ENCODE data around the gene CEL. TPM values are rescaled to one million over a fixed set of nuclear protein-coding genes. Genes with fewer than 3 reads are reported as not detected.

CEL gene
- total RNA-seq, 4 donors from 2014 or later: 0.27 to 0.46 (median 0.33) TPM; not detected in 1

DNA sequence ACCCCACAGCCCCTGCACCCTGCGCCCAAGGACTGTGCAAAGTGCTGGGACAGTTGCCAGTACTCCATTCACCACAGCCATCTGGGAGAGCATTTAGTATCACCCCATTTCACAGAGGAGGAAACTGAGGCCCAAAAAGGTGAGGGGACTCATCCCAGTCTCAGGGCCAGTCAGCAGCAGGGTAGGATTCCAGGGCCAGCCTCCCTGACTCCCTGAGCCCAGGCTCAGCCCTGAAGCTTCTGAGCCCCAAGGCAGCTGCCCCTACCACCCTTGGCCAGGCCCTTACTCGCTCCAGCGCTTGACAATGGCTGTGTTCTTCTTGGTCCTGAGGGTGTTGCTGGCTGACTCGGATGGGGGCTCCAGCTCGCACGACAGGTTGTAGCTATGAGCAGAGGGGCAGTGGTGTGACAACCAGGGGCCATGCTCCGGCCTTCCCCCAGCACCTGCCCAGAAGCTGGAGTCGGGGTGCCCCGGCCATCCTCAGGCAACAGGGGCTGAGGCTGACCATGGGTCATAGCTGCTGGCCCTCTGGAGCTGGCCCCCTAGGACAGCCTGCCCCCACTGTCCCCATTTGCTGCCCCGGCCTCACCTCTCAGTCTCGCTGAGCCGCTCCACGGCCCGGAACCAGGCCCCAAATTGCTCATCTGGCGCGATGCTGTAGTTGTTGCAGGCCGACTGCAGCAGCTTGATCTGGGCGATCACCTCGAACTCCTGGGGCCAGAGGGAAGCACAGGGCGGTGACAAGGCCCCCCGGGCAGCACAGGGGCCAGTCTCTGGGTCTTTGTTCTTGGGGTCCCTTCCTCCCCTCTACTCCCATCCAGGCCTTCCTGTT, 40.6 kb downstream of the CEL start:
- no peak overlapping the region for H3K27ac ChIP-seq
- no peak overlapping the region for H3K4me3 ChIP-seq (replicated peaks in 1 of 3)
- no peak for TF ChIP-seq POLR2A (IDR thresholded peaks at IDR 0.05)
- TF ChIP-seq, protein P1, sequence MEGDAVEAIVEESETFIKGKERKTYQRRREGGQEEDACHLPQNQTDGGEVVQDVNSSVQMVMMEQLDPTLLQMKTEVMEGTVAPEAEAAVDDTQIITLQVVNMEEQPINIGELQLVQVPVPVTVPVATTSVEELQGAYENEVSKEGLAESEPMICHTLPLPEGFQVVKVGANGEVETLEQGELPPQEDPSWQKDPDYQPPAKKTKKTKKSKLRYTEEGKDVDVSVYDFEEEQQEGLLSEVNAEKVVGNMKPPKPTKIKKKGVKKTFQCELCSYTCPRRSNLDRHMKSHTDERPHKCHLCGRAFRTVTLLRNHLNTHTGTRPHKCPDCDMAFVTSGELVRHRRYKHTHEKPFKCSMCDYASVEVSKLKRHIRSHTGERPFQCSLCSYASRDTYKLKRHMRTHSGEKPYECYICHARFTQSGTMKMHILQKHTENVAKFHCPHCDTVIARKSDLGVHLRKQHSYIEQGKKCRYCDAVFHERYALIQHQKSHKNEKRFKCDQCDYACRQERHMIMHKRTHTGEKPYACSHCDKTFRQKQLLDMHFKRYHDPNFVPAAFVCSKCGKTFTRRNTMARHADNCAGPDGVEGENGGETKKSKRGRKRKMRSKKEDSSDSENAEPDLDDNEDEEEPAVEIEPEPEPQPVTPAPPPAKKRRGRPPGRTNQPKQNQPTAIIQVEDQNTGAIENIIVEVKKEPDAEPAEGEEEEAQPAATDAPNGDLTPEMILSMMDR (IDR thresholded peaks at IDR 0.05): no peak
- H3K4me1 ChIP-seq: no peaks in the 10 kb centered on the region
- H3K9me3 ChIP-seq: no peaks in the 10 kb centered on the region
- no peak for DNase-seq
- no peaks in the 10 kb centered on the region for H3K27me3 ChIP-seq
- intact Hi-C loops (cut with DNase I): loop anchor here (1.0 kb wide), 1 partner anchor 45 kb away; no protein-coding TSS in a partner anchor
- WGBS, 2 donors: 91 to 100% methylated on average over 5 to 16 of the region's 21 CpGs
- peaks cover 62 to 68% of the 10 kb centered on the region in 2 donors for H3K36me3 ChIP-seq

DNA sequence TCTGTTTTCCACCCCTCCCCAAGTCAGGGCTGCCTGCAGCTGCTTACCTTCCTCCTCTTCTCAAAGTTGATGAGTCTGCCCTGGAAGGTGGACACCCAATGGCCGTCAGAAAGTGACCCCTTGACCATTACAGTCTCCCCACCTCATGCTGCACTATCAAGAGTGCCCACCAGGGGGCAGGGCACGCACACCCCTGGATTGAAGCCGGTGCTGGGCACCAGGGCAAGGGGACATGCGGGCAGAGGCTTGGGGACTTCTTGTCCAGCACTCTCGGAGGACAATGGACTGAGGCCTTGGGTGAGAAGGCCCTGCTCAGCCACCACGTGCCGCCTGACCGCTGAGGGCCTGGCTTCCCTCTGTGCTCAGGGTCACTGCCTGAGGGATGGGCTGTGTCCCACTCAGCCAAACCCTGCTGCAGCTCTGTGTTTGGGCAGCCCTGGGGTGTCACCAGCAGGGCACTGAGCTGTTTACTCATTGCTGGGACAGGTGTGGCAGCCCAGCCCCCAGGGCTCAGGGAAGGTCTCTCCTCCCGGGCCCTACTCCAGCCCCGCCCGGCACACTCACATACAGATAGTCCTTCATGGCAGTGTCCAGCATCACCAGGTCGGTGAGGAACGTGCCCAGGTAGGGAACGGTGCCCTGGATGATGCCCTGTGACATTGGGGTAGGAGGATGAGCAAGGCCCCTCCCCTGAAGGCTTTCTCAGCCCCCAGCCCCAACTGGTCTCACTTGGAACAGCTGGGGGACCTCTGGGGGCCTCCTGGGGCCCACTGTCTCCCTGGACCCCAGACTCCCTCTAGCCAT, 41.6 kb downstream of the CEL start:
- TF ChIP-seq, protein P1 (IDR thresholded peaks at IDR 0.05): peak; percentile 93 to 98 (median 96)
- no peak for TF ChIP-seq POLR2A (IDR thresholded peaks at IDR 0.05)
- DNase-seq: peak; percentile 64 to 68
- no peak overlapping the region for H3K4me3 ChIP-seq (replicated peaks in 1 of 3)
- no peaks in the 10 kb centered on the region for H3K27me3 ChIP-seq
- no peak overlapping the region for H3K27ac ChIP-seq
- 50 to 68% methylated on average over 9 to 11 of the region's 14 CpGs for WGBS, 2 donors
- no peaks in the 10 kb centered on the region for H3K4me1 ChIP-seq
- H3K36me3 ChIP-seq: peaks cover 64 to 67% of the 10 kb centered on the region in 2 donors
- no peaks in the 10 kb centered on the region for H3K9me3 ChIP-seq
- intact Hi-C loops (cut with DNase I): loop anchor here (1.0 kb wide), 1 partner anchor 44 kb away; no protein-coding TSS in a partner anchor

DNA sequence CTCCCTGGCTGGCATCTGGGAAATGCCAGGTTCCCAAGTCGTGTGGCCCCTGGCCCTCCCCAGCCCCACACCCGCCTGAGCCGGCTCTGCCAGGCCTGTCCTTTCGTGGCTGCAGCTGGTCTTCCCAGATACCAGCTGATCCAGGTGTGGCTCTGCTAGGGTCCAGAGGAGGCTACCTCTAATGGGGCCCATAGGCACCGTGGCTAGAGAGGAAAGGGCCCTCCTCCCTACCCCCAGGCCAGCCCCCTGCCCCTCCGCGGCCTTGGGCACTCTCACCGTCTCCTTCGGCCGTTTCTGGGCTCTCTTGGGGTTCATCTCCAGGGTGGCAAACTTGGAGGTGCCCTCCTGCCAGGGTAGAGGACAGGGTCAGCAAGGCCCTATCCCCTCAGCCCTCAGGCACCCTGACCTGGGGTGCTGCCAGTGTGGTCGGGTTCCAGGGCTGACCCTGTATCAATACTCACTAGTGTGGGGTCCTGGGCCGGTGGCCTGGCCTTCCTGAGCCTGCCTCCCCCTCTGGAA, 42.3 kb downstream of the CEL start:
- intact Hi-C loops (cut with DNase I): loop anchor here (1.0 kb wide), 1 partner anchor 43 kb away; no protein-coding TSS in a partner anchor
- DNase-seq: no peak
- Histone ChIP-seq H3K4me3 (replicated peaks in 1 of 3) (no peak overlapping the region), H3K27ac (no peak overlapping the region), H3K36me3 (peaks cover 62 to 65% of the 10 kb centered on the region in 2 donors), H3K9me3 (no peaks in the 10 kb centered on the region), H3K4me1 (no peaks in the 10 kb centered on the region), H3K27me3 (no peaks in the 10 kb centered on the region)
- WGBS, 2 donors: 91 to 94% methylated on average over 7 to 12 of the region's 12 CpGs
- no peak for TF ChIP-seq POLR2A (IDR thresholded peaks at IDR 0.05)
- TF ChIP-seq, protein P1 (IDR thresholded peaks at IDR 0.05): no peak

DNA sequence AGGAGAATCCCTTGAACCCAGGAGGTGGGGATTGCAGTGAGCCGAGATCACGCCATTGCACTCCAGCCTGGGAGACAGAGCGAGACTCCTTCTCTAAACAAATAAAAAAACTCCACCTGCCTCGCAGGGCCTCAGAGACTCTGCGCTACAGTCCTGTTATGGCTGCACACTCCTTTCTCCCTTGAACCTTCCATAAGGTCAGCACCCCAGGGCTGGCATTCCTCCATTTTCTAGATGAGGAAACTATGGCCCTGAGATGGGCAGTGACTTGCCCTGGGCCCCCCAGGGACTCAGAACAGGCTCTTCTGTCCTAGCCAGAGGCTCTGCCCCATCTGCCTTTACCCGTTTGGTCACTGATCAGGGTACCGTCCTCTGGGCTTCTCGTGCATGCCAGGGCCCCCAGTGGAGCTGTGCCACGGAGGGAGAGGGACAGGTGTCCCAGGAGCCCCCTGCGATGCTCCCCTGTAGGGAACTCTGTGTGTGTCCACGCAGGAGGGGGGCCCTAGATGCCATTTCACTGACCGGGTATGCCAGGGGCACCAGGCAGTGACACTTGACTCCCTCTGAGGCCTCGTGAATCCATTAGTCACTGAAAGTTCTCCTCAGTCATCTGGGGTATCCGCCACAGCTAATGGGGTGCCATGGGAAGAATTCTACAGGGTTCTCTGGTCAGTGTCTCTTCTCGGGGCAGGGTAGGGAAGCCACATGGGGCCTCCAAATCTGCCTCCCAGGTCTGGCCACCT, 43.1 kb downstream of the CEL start:
- no peaks in the 10 kb centered on the region for H3K9me3 ChIP-seq
- intact Hi-C loops (cut with DNase I): no loop called here
- no peaks in the 10 kb centered on the region for H3K27me3 ChIP-seq
- no peak overlapping the region for H3K27ac ChIP-seq
- no peak overlapping the region for H3K4me3 ChIP-seq (replicated peaks in 1 of 3)
- WGBS, 2 donors: 88 to 89% methylated on average over 8 of the region's 15 CpGs
- no peak for DNase-seq
- H3K36me3 ChIP-seq: peaks cover 62 to 69% of the 10 kb centered on the region in 2 donors
- no peaks in the 10 kb centered on the region for H3K4me1 ChIP-seq
- TF ChIP-seq, protein P1 (IDR thresholded peaks at IDR 0.05): no peak
- no peak for TF ChIP-seq POLR2A (IDR thresholded peaks at IDR 0.05)
